CD14-positive monocyte (primary cell): ENCODE measurements around the gene CBX1. TPM values are rescaled to one million over a fixed set of nuclear protein-coding genes. Genes with fewer than 3 reads are reported as not detected.

ENCODE experiments used
- DNase-seq, 3 donors: peaks; one replicate each; pipeline ENCODE4 v3.0.0-alpha.2; 2011 to 2022
- H2AFZ ChIP-seq: 2 replicates; pipeline ENCODE4 v1.6.0; 2012; ENCODE audit warnings: mild to moderate bottlenecking, low read depth, low read length, inconsistent platforms; ENCODE audit not compliant: insufficient read depth, poor library complexity, severe bottlenecking
- H3K27ac ChIP-seq, 2 donors: 1 replicate in 1 of 2; 2 replicates in 1 of 2; pipeline ENCODE4 v1.5.1; 2012 to 2013; ENCODE audit warnings: low read length in 2 of 2, control low read depth in 1 of 2, inconsistent platforms in 1 of 2, low read depth in 1 of 2, mild to moderate bottlenecking in 1 of 2
- H3K27me3 ChIP-seq, 2 donors: one replicate each; pipeline versions ENCODE4 v1.6.0 to v1.6.1; 2011 to 2013; ENCODE audit warnings: low read length in 2 of 2; ENCODE audit not compliant: control insufficient read depth in 2 of 2, insufficient read depth in 2 of 2
- H3K36me3 ChIP-seq, 2 donors: replicated peaks in 1 of 2; 1 replicate in 1 of 2; 2 replicates in 1 of 2; pipeline versions ENCODE4 v1.5.1 to v1.6.1; 2012 to 2013; ENCODE audit warnings: low read length in 2 of 2, control low read depth in 1 of 2, inconsistent platforms in 1 of 2, mild to moderate bottlenecking in 1 of 2; ENCODE audit not compliant: insufficient read depth in 2 of 2, control insufficient read depth in 1 of 2
- H3K4me1 ChIP-seq, 2 donors: 1 replicate in 1 of 2; 2 replicates in 1 of 2; pipeline versions ENCODE4 v1.5.1 to v1.6.1; 2012 to 2013; ENCODE audit warnings: low read length in 2 of 2, control low read depth in 1 of 2, inconsistent platforms in 1 of 2, mild to moderate bottlenecking in 1 of 2, moderate library complexity in 1 of 2; ENCODE audit not compliant: insufficient read depth in 2 of 2, control insufficient read depth in 1 of 2
- H3K4me2 ChIP-seq: replicated peaks from 2 replicates; pipeline ENCODE3; 2012; ENCODE audit warnings: low read length, moderate library complexity, mild to moderate bottlenecking; ENCODE audit not compliant: poor library complexity, severe bottlenecking; ENCODE audit errors: extremely low read depth
- H3K4me3 ChIP-seq, 3 experiments: fragments of 200-600 bp in 1 of 3; sonication (generic) in 1 of 3; replicated peaks in 1 of 3; 1 replicate in 2 of 3; 2 replicates in 1 of 3; pipeline ENCODE4 v1.5.1; 2011 to 2013; ENCODE audit warnings: low read length in 3 of 3, mild to moderate bottlenecking in 3 of 3, control low read depth in 2 of 3, low read depth in 2 of 3, inconsistent platforms in 1 of 3, moderate library complexity in 1 of 3
- H3K79me2 ChIP-seq: 2 replicates; pipeline ENCODE4 v1.6.0; 2012; ENCODE audit warnings: mild to moderate bottlenecking, control low read depth, inconsistent platforms, low read length, moderate library complexity; ENCODE audit not compliant: insufficient read depth
- H3K9ac ChIP-seq: 2 replicates; pipeline ENCODE4 v1.6.0; 2017; ENCODE audit warnings: low read length, mild to moderate bottlenecking; ENCODE audit not compliant: insufficient read depth, poor library complexity, severe bottlenecking
- H3K9me3 ChIP-seq, 2 donors: replicated peaks in 1 of 2; 1 replicate in 1 of 2; 2 replicates in 1 of 2; pipeline versions ENCODE4 v1.5.1 to v1.6.1; 2012 to 2013; ENCODE audit warnings: low read length in 2 of 2, control low read depth in 1 of 2; ENCODE audit not compliant: control insufficient read depth in 1 of 2, insufficient read depth in 1 of 2
- H4K20me1 ChIP-seq: 2 replicates; pipeline ENCODE4 v1.6.0; 2012; ENCODE audit warnings: mild to moderate bottlenecking, low read length, control low read depth, moderate library complexity; ENCODE audit not compliant: insufficient read depth
- H3K27ac Mint-ChIP-seq, 7 donors: one replicate each; pipeline ENCODE4 v1.8.0; 2020; ENCODE audit warnings: mild to moderate bottlenecking in 7 of 7, mixed read lengths in 7 of 7, moderate library complexity in 6 of 7, inconsistent platforms in 2 of 7
- H3K27me3 Mint-ChIP-seq, 3 donors: one replicate each; pipeline ENCODE4 v1.8.0; 2021 to 2022; ENCODE audit warnings: low read depth in 3 of 3, mild to moderate bottlenecking in 3 of 3, mixed read lengths in 3 of 3, moderate library complexity in 3 of 3, inconsistent platforms in 1 of 3
- H3K36me3 Mint-ChIP-seq, 2 donors: one replicate each; pipeline ENCODE4 v1.8.0; 2020; ENCODE audit warnings: mixed read lengths in 2 of 2, inconsistent platforms in 1 of 2, mild to moderate bottlenecking in 1 of 2
- H3K4me1 Mint-ChIP-seq: one replicate; pipeline ENCODE4 v1.8.0; 2020; ENCODE audit warnings: mild to moderate bottlenecking, mixed read lengths
- H3K4me3 Mint-ChIP-seq, 2 donors: one replicate each; pipeline ENCODE4 v1.8.0; 2020; ENCODE audit warnings: mild to moderate bottlenecking in 2 of 2, mixed read lengths in 2 of 2, moderate library complexity in 1 of 2
- H3K9me3 Mint-ChIP-seq, 7 donors: one replicate each; pipeline ENCODE4 v1.8.0; 2020 to 2022; ENCODE audit warnings: mixed read lengths in 7 of 7, mild to moderate bottlenecking in 6 of 7, moderate library complexity in 6 of 7, inconsistent platforms in 2 of 7
- WGBS: methylation state at CpG from one replicate; pipeline ENCODE4 v1.1.5; 2013; ENCODE audit warnings: missing lambda C conversion rate; ENCODE audit not compliant: insufficient coverage; 5-methylcytosine and 5-hydroxymethylcytosine counted together
- intact Hi-C, 2 donors: fragments of 100-400 bp; cut with micrococcal nuclease; formaldehyde crosslinking; loops; one replicate each; pipeline versions ENCODE4 v1.15.0 to v1.15.1; 2023
- polyA plus RNA-seq, 3 donors: library from polyadenylated mRNA; depleted of rRNA in 1 of 3; unstranded in 2 of 3; stranded (reverse) in 1 of 3; fragments of 300-500 nt in 2 of 3; fragments of >200 nt in 1 of 3; fragmentation: Illumina TruSeq in 2 of 3; gene quantifications; 1 replicate in 2 of 3; 2 replicates in 1 of 3; pipeline ENCODE4 v1.2.3, GENCODE V29; 2012 to 2021
- TF ChIP-seq, protein P1 (sequence below): fragments of 200-600 bp; IDR thresholded peaks from one replicate; pipeline ENCODE4 v1.8.0; 2022; ENCODE audit warnings: antibody characterized with exemption, mild to moderate bottlenecking

CBX1 gene
- polyA plus RNA-seq, 3 donors, result 12.5 to 18.2 (median 17.2) TPM

DNA sequence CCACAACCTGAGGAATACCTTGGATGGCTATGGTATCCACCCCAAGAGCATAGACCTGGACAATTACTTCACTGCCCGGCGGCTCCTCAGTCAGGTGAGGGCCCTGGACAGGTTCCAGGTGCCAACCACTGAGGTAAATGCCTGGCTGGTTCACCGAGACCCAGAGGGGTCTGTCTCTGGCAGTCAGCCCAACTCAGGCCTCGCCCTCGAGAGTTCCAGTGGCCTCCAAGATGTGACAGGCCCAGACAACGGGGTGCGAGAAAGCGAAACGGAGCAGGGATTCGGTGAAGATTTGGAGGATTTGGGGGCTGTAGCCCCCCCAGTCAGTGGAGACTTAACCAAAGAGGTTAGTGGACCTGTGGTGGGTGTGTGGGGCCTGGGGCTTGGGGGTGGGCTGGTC, 50.0 kb downstream of the CBX1 start:
- Histone ChIP-seq H3K9me3 (no peaks in the 10 kb centered on the region), H3K4me3 (no peak overlapping the region), H3K4me2 (no peak overlapping the region), H3K27me3 (no peaks in the 10 kb centered on the region), H4K20me1 (peaks cover 68% of the 10 kb centered on the region), H3K4me1 (peaks cover 48 to 86% of the 10 kb centered on the region in 2 donors), H3K9ac (no peak overlapping the region), H3K27ac (peak overlapping the region in 1 of 2 donors; percentile 55), H3K79me2 (peaks cover 90% of the 10 kb centered on the region), H3K36me3 (peaks cover 37 to 57% of the 10 kb centered on the region in 2 donors), H2AFZ (no peak overlapping the region)
- peaks cover 0 to 2% (median 0%) of the 10 kb centered on the region in 7 donors for H3K9me3 Mint-ChIP-seq
- peak overlapping the region in 6 of 7 donors; percentile 11 to 79 (median 58) for H3K27ac Mint-ChIP-seq
- H3K27me3 Mint-ChIP-seq, result peaks cover 0 to 3% (median 0%) of the 10 kb centered on the region in 3 donors
- H3K4me1 Mint-ChIP-seq, result peaks cover 75% of the 10 kb centered on the region
- WGBS, result 95% methylated on average over 10 of the region's 10 CpGs
- no peak overlapping the region for H3K4me3 Mint-ChIP-seq
- DNase-seq, result no peak
- intact Hi-C loops, result no loop called here
- peaks cover 47 to 48% of the 10 kb centered on the region in 2 donors for H3K36me3 Mint-ChIP-seq
- TF ChIP-seq, protein P1, sequence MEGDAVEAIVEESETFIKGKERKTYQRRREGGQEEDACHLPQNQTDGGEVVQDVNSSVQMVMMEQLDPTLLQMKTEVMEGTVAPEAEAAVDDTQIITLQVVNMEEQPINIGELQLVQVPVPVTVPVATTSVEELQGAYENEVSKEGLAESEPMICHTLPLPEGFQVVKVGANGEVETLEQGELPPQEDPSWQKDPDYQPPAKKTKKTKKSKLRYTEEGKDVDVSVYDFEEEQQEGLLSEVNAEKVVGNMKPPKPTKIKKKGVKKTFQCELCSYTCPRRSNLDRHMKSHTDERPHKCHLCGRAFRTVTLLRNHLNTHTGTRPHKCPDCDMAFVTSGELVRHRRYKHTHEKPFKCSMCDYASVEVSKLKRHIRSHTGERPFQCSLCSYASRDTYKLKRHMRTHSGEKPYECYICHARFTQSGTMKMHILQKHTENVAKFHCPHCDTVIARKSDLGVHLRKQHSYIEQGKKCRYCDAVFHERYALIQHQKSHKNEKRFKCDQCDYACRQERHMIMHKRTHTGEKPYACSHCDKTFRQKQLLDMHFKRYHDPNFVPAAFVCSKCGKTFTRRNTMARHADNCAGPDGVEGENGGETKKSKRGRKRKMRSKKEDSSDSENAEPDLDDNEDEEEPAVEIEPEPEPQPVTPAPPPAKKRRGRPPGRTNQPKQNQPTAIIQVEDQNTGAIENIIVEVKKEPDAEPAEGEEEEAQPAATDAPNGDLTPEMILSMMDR, result no peak

DNA sequence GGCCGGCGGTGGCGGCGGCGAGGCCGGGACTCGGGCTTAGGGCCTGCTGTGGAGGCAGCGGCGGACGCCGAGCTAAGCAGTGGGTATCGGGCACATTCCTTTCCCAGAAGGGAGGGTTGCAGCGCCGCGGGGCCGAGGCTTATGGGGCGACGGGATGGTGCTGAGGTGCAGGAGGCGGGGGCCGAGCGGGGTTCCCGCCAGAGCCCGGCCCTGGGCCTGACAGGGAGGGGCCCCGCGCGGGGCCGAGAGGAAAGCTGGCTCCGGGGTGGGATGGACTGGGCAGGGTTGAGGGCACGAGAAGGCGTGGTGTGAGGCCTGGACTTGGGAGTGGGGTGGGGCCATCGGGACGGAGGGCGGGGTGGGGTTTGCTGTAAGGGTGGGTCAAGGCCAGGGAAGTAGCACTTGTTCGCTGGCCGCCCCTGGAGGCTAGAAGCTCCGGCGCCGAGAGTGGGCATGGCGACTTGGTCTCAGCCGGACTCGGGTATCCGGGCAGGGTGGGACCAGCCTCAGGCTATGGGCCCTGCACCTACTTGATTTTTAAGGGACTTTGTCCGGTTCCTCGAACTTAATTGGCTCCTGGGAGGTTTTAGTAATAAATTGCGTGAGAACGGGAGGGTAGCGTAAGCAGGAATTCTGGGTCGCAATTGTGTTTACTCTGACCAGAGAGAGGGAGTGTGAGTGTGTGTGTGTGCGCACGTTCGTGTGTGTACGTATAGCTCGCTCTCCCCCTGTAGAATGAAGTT, 52.7 kb downstream of the CBX1 start:
- H3K4me2 ChIP-seq, result peak overlapping the region; percentile 85
- Mint-ChIP-seq H3K4me1 (peaks cover 66% of the 10 kb centered on the region), H3K27me3 (peaks cover 2 to 3% (median 3%) of the 10 kb centered on the region in 3 donors), H3K4me3 (peak overlapping the region; percentile 93 to 97), H3K36me3 (peaks cover 31% of the 10 kb centered on the region in 2 donors), H3K9me3 (peaks cover 0 to 2% (median 0%) of the 10 kb centered on the region in 7 donors), H3K27ac (peak overlapping the region; percentile 92 to 100 (median 100))
- H3K36me3 ChIP-seq, result peaks cover 28 to 32% of the 10 kb centered on the region in 2 donors
- peaks cover 37 to 63% of the 10 kb centered on the region in 2 donors for H3K4me1 ChIP-seq
- peak overlapping the region; percentile 98 for H2AFZ ChIP-seq
- H3K9me3 ChIP-seq, result no peaks in the 10 kb centered on the region
- DNase-seq, result peak; percentile 48 to 80 (median 53)
- intact Hi-C loops, result loop anchor here in 1 of 2 donors (2.0 to 5.0 kb wide), 2 partner anchors 24 to 54 kb away; partner anchors contain the start of gene CBX1
- H3K79me2 ChIP-seq, result peaks cover 64% of the 10 kb centered on the region
- peaks cover 41% of the 10 kb centered on the region for H4K20me1 ChIP-seq
- peak overlapping the region; percentile 86 to 97 for H3K27ac ChIP-seq
- under 1% methylated on average over 48 of the region's 53 CpGs for whole genome bisulfite sequencing
- H3K27me3 ChIP-seq, result no peaks in the 10 kb centered on the region
- H3K9ac ChIP-seq, result peak overlapping the region; percentile 83
- TF ChIP-seq, protein P1, result no peak
- H3K4me3 ChIP-seq, result peak overlapping the region; percentile 56 to 89 (median 72)
